ENCODE results near the gene RASA3. TPM values are rescaled to one million over a fixed set of nuclear protein-coding genes. Genes with fewer than 3 reads are reported as not detected.

Gene RASA3
- total and polyA plus RNA-seq, 2 of the 4 experiments (the other 2 are of a cell fraction), result 21.0 to 31.4 TPM

GRCh38 chr13:114146629-114147028, 14.2 kb upstream of the RASA3 start:
- Histone ChIP-seq H3K79me1 (ENCODE audit: low read depth in 1 of 2, low read length in 2 of 2) (0 out of 4 replicates have a peak, but pooled peaks cover 0 to under 1% of the 10 kb centered on the region in 2 experiments), H2BK20ac (ENCODE audit: low read depth, low read length) (no peak overlapping the region), H3K4me3 (ENCODE audit: insufficient read depth, low read depth, low read length) (no peak overlapping the region), H3K36me3 (ENCODE audit: control insufficient read depth, insufficient read depth, low read length) (no peaks in the 10 kb centered on the region), H2AK5ac (ENCODE audit: low read depth, low read length) (no peak overlapping the region), H4K5ac (ENCODE audit: low read depth, low read length) (no peak overlapping the region), H3K4me1 (ENCODE audit: control insufficient read depth, insufficient read depth, low read length) (peaks cover 8% of the 10 kb centered on the region), H2BK120ac (ENCODE audit: low read depth, low read length) (no peak overlapping the region), H4K20me1 (ENCODE audit: insufficient read depth, low read length) (peaks cover 3% of the 10 kb centered on the region; the same call in 1 of the 2 replicates), H3K18ac (ENCODE audit: low read depth, low read length) (no peak overlapping the region), H3K56ac (ENCODE audit: extremely low read depth, insufficient read depth, low read length) (no peak overlapping the region), H3K9me3 (ENCODE audit: control insufficient read depth, insufficient read depth, low read length) (no peaks in the 10 kb centered on the region), H4K91ac (ENCODE audit: insufficient read depth, low read depth, low read length) (no peak overlapping the region), H3K27ac (ENCODE audit: insufficient read depth, low read length) (no peak overlapping the region), H2AK9ac (replicated peaks; ENCODE audit: low read depth, low read length, poor library complexity) (no peak overlapping the region), H2BK15ac (ENCODE audit: low read depth, low read length) (no peak overlapping the region), H3K27me3 (ENCODE audit: control insufficient read depth, insufficient read depth, low read length) (peaks cover 22% of the 10 kb centered on the region; the same call in 1 of the 2 replicates), H3K4ac (ENCODE audit: low read depth, low read length) (no peak overlapping the region), H3K4me2 (ENCODE audit: low read depth, low read length) (no peak overlapping the region), H3K23ac (ENCODE audit: low read depth, low read length) (no peak overlapping the region), H2AFZ (replicated peaks; ENCODE audit: low read length, poor library complexity) (no peak overlapping the region), H3K9ac (ENCODE audit: low read depth, low read length) (no peak overlapping the region), H3K9me1 (ENCODE audit: insufficient read depth, low read length) (peaks cover 12% of the 10 kb centered on the region), H2BK5ac (ENCODE audit: low read depth, low read length, poor library complexity, severe bottlenecking) (no peak overlapping the region), H4K8ac (ENCODE audit: low read depth in 2 of 2, low read length in 2 of 2) (no peak overlapping the region), H3K14ac (replicated peaks; ENCODE audit: low read depth, low read length) (no peak overlapping the region)
- CTCF ChIA-PET, result no interaction called here
- in situ Hi-C loops (cut with MboI; ENCODE audit: low sequenced_read_pairs), result no loop called here
- DNase-seq, result no peak
- ATAC-seq (ENCODE audit: low read depth), result 0 out of 2 replicates have a peak, but pooled peaks have one; percentile 33
- intact Hi-C loops (cut with micrococcal nuclease), result no loop called here
- POLR2A ChIA-PET (ENCODE audit: unreplicated experiment), result no interaction called here
- no peak for TF ChIP-seq RFX5 (IDR thresholded peaks at IDR 0.05; ENCODE audit: low read depth, low read length)
- no peak for TF ChIP-seq MAZ (IDR thresholded peaks at IDR 0.05; ENCODE audit: borderline replicate concordance, low read depth, low read length)
- 0 out of 2 replicates have a peak, but pooled peaks have one; percentile 7 for TF ChIP-seq CTCF (conservative IDR thresholded peaks at IDR 0.05; ENCODE audit: low read depth, low read length)
- no peak for TF ChIP-seq NFE2L2 (IDR thresholded peaks at IDR 0.05; ENCODE audit: low read depth, low read length)
- dilution Hi-C loops (cut with HindIII; ENCODE audit: low sequenced_read_pairs, unreplicated experiment), result no loop called here
- 29% methylated on average over 1 of the region's 10 CpGs; no CpG with 5 or more reads in 1 of the 2 experiments for WGBS, 2 experiments (ENCODE audit: extremely low coverage in 2 of 2, insufficient read length in 1 of 2)
- no TSS peak for BruUV-seq (replicated peaks)

Measured in IMR-90 (cell line).